Ishikawa (cell line): ENCODE data around the gene EEFSEC.

ENCODE experiments used
- CEBPB ChIP-seq: IDR thresholded peaks from 2 replicates; pipeline ENCODE4 v1.6.1; 2012
- CREB1 ChIP-seq: IDR thresholded peaks from 2 replicates; pipeline ENCODE4 v1.6.1; 2012; ENCODE audit warnings: low read depth
- EGR1 ChIP-seq: IDR thresholded peaks from 2 replicates; pipeline ENCODE4 v1.6.1; 2012
- EP300 ChIP-seq: IDR thresholded peaks from 2 replicates; pipeline ENCODE4 v1.6.1; 2012; ENCODE audit warnings: borderline replicate concordance
- FOXM1 ChIP-seq: IDR thresholded peaks from 2 replicates; pipeline ENCODE4 v1.6.1; 2012; ENCODE audit warnings: low read depth, borderline replicate concordance
- NFIC ChIP-seq: IDR thresholded peaks from 2 replicates; pipeline ENCODE4 v1.6.1; 2012
- RAD21 ChIP-seq: IDR thresholded peaks from 2 replicates; pipeline ENCODE4 v1.6.1; 2012; ENCODE audit warnings: low read depth
- REST ChIP-seq: IDR thresholded peaks from 2 replicates; pipeline ENCODE4 v1.6.1; 2012; ENCODE audit warnings: low read depth, mild to moderate bottlenecking
- TAF1 ChIP-seq: IDR thresholded peaks from 2 replicates; pipeline ENCODE4 v1.6.1; 2012; ENCODE audit warnings: low read depth, mild to moderate bottlenecking
- YY1 ChIP-seq: IDR thresholded peaks from 2 replicates; pipeline ENCODE4 v1.6.1; 2012; ENCODE audit warnings: low read depth

- TF ChIP-seq RAD21 = no peak
- no peak for TF ChIP-seq REST
- no peak for TF ChIP-seq NFIC
- TF ChIP-seq FOXM1 = no peak
- TF ChIP-seq YY1 = no peak
- TF ChIP-seq EGR1 = no peak
- TF ChIP-seq EP300 = no peak
- no peak for TF ChIP-seq CEBPB
- no peak for TF ChIP-seq TAF1
- no peak for TF ChIP-seq CREB1
These were observed 214.5 kb downstream of the EEFSEC start for GRCh38 chr3:128367761-128368160.
